GM18873 (cell line): ENCODE results near the gene ALDH1A2.
"Not testable (repeated sequence)": the region's sequence is repeated elsewhere in the genome, so short reads cannot be mapped to it uniquely, and the experiment has no call there.

Experiments used
- ATAC-seq: cut with Tn5 transposase; IDR thresholded peaks from one replicate; pipeline ENCODE4 v1.9.1; 2021; ENCODE audit warnings: mild to moderate bottlenecking, moderate library complexity, moderate number of reproducible peaks; ENCODE audit not compliant: unreplicated experiment, low FRiP score

ALDH1A2 gene

DNA sequence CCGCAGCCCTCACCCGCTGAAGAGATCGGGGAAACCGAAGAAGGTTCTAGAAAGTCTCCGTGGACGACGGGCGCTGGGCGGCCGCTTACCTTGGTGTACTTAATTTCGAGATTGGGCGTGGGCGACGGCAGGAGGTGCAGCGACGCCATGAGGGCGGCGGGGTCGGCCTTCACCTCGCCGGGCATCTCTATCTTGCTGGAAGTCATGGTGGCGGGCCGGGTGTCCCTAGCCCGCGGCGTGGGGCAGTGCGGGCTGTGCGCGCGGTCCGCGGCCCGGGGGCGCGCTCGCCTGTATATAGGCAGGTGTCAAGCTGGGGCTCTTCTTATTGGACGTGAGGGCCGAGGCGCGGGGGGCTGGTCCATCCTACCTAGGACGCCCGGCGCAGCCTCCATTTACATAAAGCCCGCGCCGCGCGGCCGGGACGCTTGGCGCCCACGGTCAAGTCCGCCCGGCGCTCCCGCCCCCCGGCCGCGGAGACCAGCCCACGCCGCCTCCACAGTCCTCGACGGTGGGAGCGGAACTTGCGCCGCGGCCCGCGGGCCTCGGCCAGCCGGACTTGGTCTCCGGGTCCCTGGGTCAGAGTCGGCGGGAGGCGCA lies at the start of gene ALDH1A2:
ALDH1A2 (minus strand) TSS at position 267 of the 597 bp plus-strand sequence; CDS start at position 206, 61 bp downstream.
- ATAC-seq: no peak

DNA sequence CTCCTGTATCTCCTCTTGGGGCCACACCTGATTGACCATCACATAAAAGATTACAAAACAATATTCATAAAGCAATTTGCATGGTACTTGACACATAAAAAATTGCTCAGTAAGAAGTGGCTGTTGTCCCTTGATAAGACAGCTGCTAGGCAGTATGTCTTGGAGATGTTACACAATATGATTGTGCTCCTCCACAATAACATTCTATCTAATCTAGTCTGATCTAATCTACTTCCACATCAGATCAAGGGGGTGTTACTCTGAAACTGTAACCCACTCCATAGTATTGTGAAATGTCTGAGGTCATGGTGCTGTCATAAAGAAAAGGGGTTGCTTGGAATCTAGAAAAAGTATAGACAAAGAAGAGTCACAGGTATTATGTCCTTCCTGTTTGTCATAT lies 49.3 kb upstream of the ALDH1A2 start:
- no peak for ATAC-seq

DNA sequence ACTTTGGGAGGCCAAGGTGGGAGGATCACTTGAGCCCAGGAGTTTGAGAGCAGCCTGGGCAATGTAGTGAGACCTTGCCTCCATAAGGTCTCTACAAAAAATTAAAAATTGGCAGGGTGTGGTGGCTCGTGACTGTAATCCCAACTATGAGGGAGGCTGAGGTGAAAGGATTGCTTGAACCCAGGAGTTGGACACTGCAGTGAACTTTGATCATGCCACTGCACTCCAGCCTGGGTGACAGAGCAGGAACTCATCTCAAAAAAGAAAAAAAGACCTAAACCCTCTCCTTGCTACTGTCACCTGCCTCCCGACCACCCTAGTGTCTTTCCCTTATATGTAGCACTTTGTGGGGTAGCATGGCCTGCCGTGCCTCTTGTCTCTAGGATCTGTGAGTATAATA lies 48.9 kb upstream of the ALDH1A2 start:
- no peak for ATAC-seq

DNA sequence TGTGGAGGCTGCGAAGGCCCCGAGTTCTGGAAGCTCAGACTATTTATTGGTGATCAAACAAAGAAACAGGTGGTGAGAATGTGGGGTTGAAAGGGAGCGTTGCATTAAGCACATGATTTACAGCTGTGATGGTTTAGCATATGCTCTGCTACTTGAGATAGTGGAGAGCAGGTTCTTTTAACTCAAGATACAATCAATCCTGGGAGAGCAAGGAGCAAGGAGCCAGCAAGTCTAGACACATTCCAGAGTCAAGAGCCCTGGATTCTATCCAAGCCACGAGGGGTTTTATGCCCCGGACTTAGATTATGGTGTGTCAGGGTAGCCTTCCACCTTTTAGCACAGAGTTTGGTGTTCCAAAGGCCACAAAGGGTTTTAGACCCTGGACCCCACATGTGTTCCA lies 47.8 kb upstream of the ALDH1A2 start:
- not testable (repeated sequence) for ATAC-seq

DNA sequence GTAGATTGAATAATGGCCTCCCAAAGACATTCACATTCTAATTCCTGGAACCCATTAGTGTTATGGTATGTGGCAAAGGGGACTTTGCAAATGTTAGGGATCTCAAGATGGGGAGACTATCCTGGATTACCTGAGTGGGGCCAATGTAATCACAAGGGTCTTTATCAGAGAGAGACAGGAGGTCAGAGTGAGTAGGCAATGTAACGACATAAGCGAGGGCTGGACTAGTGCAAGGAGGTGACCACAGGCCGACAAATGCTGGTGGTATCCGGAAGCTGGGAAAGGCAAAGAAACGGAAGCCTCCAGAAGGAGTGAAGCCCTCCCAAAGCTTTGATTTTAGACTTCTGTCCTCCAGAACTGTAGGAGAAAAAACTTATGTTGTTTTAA lies 46.2 kb upstream of the ALDH1A2 start:
- no peak for ATAC-seq

DNA sequence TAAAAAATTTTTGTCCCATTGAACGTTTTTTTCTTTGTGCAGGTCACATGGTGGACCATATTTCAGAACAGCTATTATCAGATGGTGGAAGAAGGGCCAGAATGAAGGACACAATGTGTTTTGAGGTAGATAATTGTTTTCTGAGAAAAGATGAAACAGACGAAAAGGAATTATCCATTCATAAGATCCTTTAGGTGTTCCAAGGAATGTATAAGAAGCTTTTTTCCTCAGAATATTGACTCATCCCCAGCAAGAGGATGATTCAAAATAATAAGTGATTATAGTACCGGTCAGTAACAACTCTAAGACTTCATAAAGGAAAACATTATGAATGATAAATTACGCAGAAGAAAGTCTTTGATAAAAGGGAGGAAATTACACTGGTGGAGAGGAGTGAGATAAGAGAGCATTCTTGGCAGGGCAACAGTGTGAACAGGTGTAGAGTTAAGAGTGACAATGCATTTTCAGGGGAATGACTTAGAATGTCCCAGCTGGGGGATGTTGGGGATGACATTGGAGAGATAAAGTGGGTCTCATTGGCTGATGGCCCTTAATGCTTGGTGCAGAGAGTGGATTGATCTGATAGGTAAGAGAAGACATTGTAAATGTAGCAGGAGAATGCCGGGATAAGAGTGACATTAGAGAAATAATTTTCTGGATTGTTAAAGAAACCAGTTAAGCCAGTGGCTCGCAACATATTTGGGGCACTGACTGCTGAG lies 45.6 kb upstream of the ALDH1A2 start:
- no peak for ATAC-seq

DNA sequence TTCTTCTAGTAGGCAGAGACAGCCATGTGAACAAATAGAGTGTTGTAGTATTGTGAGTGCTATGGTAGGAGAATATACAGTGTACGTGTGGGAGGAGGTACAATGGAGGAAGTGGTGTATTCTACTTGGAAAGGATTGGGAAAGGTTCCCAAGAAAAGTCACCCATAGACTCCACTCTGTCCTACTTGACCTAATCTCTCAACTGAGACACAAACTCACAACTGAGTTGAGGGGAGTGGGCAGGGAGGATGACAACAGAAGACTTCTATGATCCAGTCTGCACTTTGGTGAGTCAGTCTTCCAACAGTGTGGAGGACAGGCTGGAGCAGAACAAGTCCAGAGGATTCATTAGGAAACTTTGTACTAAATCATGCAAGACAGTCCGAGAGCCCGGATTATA lies 43.9 kb upstream of the ALDH1A2 start:
- ATAC-seq: no peak

DNA sequence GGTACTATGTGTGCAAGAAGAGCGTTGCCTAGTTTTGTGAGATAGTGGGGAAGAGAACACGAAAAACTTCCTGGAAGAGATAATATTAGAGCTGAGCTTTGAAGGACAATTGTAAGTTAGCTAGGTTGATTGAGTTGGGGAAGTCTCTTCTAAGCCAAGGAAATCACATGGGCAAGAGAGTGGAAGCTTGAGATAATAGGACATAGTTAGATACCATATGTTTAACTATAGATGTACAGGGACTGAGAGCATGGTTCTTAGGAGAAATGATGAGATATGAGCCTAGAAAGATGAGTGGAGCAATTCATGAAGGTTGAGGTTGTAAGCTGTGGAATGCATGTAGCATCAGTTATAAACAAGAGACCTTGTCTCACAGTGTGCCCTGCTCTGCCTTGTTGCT lies 42.6 kb upstream of the ALDH1A2 start:
- ATAC-seq: no peak

DNA sequence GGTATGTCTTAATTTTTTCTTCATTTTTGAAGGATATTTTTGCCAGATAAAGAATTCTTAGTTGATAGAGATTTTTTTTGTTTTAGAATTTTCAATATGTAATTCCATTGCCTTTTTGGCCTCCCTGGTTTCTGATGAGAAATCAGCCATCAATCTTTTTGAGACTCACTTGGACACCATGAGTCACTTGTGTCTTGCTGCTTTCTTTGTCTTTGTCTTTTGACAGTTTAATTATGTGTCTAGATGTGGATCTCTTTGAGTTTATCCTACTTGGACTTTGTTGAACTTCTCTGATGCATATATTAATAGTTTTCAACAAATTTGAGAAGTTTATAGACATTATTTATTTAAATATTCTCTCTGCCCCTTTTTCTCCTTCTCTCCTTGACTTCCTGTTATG lies 38.0 kb upstream of the ALDH1A2 start:
- ATAC-seq: no peak

DNA sequence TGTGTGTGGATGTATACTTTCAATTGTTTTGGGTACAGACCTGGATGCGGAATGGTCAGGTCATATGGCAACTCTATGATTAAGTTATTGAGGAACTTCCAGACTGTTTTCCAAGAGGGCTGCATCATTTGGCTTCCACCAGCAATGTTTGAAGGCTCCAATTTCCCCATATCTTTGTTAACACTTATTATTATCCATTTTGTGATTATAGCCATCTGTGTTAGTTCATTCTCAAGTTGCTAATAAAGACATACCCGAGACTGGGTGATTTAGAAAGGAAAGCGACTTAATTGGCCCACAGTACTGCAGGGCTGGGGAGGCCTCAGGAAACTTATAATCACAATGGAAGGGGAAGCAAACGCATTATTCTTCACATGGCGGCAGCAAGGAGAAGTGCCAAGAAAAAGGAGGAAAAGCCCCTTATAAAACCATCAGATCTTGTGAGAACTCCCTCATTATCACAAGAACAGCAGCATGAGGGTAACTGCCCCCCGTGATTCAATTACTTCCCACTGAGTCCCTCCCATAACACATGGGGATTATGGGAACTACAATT lies 31.1 kb upstream of the ALDH1A2 start:
- no peak for ATAC-seq

DNA sequence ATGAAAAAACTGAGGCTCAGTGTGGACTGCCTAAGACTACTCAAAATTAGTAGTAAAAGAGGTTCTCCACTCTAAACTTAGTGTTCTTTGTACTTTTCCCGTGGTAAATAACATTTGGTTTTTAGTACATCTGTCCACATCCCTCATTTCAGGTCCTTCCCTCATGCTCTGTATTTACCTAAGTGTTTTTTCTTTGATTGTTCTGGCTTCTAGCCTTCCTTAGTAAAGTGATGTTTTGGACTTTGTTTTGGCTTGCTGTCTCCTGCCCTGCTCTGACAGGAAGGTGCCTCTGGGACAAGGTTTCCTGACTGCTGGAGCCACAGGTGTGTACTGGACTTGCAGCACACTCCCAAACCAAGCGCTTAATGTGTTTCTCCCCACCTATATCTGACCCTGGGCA lies 29.9 kb upstream of the ALDH1A2 start:
- no peak for ATAC-seq

DNA sequence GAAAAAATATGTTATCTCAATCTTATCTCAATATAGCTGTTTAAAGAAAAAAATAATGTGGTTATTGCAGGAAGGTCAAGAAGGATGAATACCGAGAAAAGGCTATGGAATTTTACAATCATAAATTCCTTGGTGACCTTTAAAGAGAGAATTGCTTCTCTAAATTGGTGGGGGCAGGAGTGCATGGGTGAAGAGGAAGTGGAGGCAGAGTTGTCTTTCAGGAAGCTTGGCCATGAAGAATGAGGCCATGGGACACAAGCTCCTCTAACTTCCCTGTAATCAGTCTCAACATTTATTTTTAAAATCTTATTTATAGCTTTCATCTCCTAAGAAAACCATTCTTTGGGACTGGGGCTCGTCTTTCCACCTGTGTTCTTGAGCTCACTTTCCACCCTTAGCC lies 22.4 kb upstream of the ALDH1A2 start:
- ATAC-seq: no peak

DNA sequence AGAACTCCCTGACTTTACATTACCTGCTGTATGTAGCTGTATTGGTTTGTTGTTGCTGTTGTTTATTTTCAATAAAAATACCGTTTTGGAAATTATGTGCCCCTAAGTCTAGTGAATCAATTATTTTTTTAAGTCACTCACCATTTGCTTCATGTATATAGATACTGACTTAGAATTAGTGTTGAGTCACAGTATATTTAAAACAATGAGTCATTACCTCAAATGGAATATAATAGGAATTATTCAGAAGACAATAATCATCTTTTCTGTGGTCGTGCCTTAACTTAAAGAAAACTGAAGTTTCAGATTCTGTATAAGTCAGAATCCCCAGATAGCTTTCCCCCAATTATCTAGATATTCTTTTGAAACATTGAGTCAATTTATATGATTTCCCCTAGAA lies 21.0 kb upstream of the ALDH1A2 start:
- ATAC-seq: no peak

DNA sequence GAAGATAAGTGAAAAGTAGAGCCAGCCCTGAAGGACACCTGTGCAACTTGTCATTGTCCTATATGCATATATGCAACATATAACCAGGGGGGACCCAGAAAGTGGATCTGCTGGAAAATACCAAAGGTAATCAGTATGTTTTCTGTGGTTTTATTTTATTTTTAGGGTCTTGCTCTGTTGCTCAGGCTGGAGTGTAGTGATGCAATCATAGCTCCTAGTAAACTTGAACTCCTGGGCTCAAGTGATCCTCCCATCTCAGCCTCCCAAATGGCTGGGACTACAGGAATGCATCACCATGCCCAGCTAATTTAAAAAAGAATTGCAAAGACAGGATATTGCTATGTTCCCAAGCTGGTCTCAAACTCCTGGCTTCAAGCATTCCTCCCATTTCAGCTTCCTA lies 18.0 kb upstream of the ALDH1A2 start:
- ATAC-seq: no peak

DNA sequence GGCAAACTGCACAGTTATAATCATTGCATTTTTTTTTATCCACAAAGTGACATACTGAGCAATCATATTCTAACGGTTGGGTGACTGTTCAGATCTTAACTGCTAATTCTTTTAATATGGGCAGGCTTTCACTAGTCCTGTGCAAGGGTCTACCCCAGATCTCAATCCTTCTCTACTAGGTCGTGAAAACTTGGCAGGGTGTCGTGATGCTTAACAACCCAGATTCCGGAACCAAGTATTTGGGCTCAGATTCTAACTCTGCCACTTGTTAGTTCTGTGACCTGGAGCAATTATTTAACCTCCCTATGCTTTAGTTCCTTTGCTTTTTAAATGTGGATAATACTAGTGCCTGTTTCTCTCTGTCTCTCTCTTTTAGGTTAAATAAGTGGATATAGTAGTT lies 16.4 kb upstream of the ALDH1A2 start:
- ATAC-seq: no peak

DNA sequence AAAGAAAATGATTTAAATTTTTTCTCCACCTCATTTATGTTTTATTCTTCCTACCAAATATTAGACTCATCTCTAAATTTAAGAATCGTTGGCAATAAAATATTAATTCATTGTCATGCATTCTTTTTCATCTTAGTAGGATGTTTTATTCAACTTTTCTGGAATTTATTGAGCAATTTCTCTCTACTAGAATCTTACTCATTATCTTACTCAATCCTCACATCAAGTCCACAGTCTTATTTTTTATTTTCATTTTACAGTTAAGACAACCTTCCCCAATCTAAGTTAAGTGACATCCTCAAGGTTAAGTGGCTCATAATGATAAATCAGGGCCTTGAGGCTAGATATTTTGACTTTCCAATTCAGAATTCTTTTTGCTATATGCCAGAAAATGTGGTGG lies 15.9 kb upstream of the ALDH1A2 start:
- no peak for ATAC-seq

DNA sequence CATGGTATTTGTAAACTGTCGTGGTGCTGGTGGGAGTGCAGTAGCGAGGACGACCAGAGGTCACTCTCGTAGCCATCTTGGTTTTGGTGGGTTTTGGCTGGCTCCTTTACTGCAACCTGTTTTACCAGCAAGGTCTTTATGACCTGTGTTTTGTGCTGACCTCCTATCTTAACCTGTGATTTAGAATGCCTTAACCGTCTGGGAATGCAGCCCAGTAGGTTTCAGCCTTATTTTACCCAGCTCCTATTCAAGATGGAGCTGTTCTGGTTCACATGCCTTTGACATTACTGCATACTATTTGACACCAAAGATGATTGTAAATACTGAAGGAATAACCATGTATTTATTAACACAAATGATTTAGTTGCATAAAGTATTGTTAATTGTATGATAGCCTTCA lies 15.4 kb upstream of the ALDH1A2 start:
- ATAC-seq: not testable (repeated sequence)

DNA sequence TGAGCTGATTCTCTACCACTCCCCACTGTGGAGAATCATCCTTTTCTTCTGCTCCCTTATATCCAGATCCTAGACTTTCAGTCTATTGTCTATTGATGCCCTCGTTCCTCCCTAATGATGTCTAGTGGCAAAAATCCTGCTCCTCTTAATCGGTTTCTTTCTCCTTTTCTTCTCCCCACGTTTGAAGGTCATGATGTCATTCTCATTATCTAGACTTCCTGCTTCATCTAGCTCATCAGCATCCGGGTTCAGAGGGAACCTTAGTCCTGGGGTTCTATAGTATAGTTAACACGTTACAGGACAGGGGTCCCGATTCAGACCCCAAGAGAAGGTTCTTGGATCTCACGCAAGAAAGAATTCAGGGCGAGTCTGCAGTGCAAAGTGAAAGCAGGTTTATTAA lies 14.9 kb upstream of the ALDH1A2 start:
- no peak for ATAC-seq

DNA sequence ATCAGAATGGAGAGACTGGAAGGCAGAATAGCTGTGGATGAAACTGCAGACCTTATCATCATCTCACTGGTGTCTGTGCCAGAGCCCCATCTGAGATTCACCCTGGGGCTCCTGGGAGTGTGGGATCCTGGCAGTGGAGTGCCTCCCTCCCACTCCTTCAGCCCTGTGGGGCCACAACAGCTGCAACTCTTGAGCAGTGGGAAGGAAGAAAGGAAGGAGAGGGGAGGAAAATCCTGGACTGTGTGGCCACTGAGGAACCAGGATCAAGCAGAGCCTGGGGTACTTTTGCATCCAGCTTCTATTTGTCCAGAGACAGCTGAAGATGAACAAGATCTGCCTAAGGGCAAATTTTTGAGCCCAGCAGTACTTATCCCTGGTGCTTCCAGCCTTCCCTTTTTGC lies 13.1 kb upstream of the ALDH1A2 start:
- no peak for ATAC-seq

DNA sequence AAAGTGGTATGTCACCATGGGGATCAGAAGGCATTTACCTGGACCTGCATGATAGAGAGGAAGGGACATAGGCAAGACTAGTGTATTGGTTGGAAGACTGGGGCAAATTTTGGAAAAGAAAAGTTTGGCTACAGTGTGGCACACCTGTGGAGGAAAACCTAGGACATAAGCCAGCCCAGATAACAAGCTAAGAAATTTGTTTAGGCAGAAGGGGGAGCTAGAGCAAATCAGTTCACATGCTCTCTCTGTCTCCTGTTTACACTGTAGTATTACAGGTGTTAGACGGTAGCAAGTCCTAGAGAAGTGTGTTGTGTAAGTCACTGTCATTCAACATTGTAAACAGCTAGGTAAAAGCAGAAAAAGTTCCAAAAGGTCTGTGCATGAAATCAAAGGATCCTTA lies 11.9 kb upstream of the ALDH1A2 start:
- no peak for ATAC-seq

DNA sequence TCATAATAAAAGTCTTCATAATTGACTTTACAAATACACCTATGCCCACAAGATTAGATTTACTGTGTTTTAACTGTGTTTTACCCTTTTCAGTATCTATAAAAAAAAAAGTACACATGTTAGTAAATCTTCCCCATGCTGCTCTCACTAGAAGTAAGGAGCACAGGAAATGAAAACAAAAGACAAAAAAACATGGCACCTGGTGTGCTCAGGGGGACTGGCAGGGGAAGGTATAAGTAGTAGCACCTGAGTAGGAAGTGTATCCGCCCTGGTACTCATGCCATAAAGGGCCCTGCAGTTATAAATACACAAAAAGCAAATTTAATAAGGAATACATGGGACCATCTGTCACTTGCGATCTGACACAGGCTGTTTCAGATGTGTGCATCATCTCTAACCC lies 8.9 kb upstream of the ALDH1A2 start:
- no peak for ATAC-seq

DNA sequence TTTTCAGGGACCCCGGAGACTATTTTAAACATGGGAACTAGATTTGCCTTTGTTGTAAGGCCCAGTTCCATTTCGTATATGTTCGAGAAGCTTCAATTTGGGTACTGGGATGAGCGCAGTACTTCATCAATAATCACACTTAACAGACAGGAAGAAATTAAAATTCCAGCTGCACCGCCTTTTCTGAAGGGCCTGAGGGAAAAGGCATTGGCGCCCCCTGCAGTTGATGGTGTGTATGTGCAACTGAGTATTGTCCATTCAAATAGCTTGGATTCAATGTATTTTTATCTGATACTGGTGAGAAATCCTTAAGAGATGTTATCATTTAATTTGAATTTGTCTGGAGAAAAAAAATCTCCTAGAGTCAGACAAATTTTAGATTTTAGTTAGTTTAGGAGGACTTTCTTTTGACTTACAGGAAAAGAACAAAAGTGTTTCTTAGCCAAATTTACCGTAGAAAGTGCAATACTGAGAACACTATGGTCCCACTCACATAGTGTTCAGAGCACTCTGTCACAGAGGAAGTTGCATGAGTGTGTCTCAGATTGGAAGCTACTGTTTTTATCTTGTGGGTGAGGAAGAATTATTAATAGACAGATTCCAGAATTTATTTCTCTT lies 5.4 kb upstream of the ALDH1A2 start:
- ATAC-seq: no peak
